IMR-90 (cell line): ENCODE measurements around the gene HIRA. TPM values are rescaled to one million over a fixed set of nuclear protein-coding genes. Genes with fewer than 3 reads are reported as not detected.
A peak's percentile ranks its signal among the peaks of the same experiment; 100 is the strongest.

Source experiments
- ATAC-seq: fragments of 200-7000 bp; cut with Tn5 transposase; 2 replicates; pipeline ENCODE4 v1.9.1; 2020; ENCODE audit warnings: low read depth, mild to moderate bottlenecking, moderate library complexity
- BruUV-seq: library from RNA; stranded (reverse); fragments of 400-500 nt; replicated peaks from 2 replicates; lab custom pipeline; 2021; lab: Mats Ljungman, UMichigan
- CTCF ChIA-PET: fragments of 300-600 bp; formaldehyde crosslinking; extraction: SDS; loops from one replicate; lab custom pipeline; 2021; ENCODE audit warnings: antibody characterized with exemption; lab: Yijun Ruan, JAX
- POLR2A ChIA-PET: fragments of 300-600 bp; sonication (Branson Sonifier 250); formaldehyde crosslinking; loops from one replicate; lab custom pipeline; 2022; ENCODE audit warnings: antibody characterized with exemption; ENCODE audit not compliant: unreplicated experiment; lab: Charles Lee
- DNase-seq: peaks from one replicate; pipeline ENCODE4 v3.0.0; 2013
- H2AFZ ChIP-seq: replicated peaks from 2 replicates; pipeline ENCODE3; 2013; ENCODE audit warnings: low read length, mild to moderate bottlenecking; ENCODE audit not compliant: poor library complexity
- H2AK5ac ChIP-seq: 2 replicates; pipeline ENCODE4 v1.6.1; 2013; ENCODE audit warnings: low read depth, low read length, inconsistent platforms
- H2AK9ac ChIP-seq: replicated peaks from 2 replicates; pipeline ENCODE3; 2013; ENCODE audit warnings: mild to moderate bottlenecking, low read depth, low read length, moderate library complexity; ENCODE audit not compliant: poor library complexity
- H2BK120ac ChIP-seq: 2 replicates; pipeline ENCODE4 v1.6.1; 2013; ENCODE audit warnings: low read depth, low read length, inconsistent platforms
- H2BK15ac ChIP-seq: 3 replicates; pipeline ENCODE4 v1.6.1; 2013; ENCODE audit warnings: low read depth, low read length, inconsistent platforms
- H2BK20ac ChIP-seq: 2 replicates; pipeline ENCODE4 v1.6.1; 2013; ENCODE audit warnings: low read depth, mild to moderate bottlenecking, inconsistent platforms, low read length, moderate library complexity
- H2BK5ac ChIP-seq: 2 replicates; pipeline ENCODE4 v1.6.1; 2013; ENCODE audit warnings: mild to moderate bottlenecking, low read depth, low read length, inconsistent platforms; ENCODE audit not compliant: poor library complexity, severe bottlenecking
- H3K14ac ChIP-seq: replicated peaks from 2 replicates; pipeline ENCODE4 v1.6.1; 2013; ENCODE audit warnings: low read depth, low read length, inconsistent platforms
- H3K18ac ChIP-seq: 2 replicates; pipeline ENCODE4 v1.6.1; 2013; ENCODE audit warnings: low read depth, low read length, control low read depth
- H3K23ac ChIP-seq: 2 replicates; pipeline ENCODE4 v1.6.1; 2013; ENCODE audit warnings: low read depth, low read length, inconsistent platforms
- H3K27ac ChIP-seq: 2 replicates; pipeline ENCODE4 v1.5.1; 2013; ENCODE audit warnings: mild to moderate bottlenecking, control low read depth, low read length; ENCODE audit not compliant: insufficient read depth
- H3K27me3 ChIP-seq: 2 replicates; pipeline ENCODE4 v1.6.1; 2013; ENCODE audit warnings: low read length; ENCODE audit not compliant: control insufficient read depth, insufficient read depth
- H3K36me3 ChIP-seq: 2 replicates; pipeline ENCODE4 v1.6.1; 2013; ENCODE audit warnings: low read length, mixed read lengths; ENCODE audit not compliant: control insufficient read depth, insufficient read depth
- H3K4ac ChIP-seq: 2 replicates; pipeline ENCODE4 v1.6.1; 2013; ENCODE audit warnings: low read depth, low read length, inconsistent platforms
- H3K4me1 ChIP-seq: 2 replicates; pipeline ENCODE4 v1.6.1; 2013; ENCODE audit warnings: low read length, mixed read lengths; ENCODE audit not compliant: control insufficient read depth, insufficient read depth
- H3K4me2 ChIP-seq: 2 replicates; pipeline ENCODE4 v1.6.1; 2013; ENCODE audit warnings: low read depth, mild to moderate bottlenecking, control low read depth, low read length, moderate library complexity
- H3K4me3 ChIP-seq: 2 replicates; pipeline ENCODE4 v1.5.1; 2013; ENCODE audit warnings: low read depth, mild to moderate bottlenecking, control low read depth, low read length, moderate library complexity; ENCODE audit not compliant: insufficient read depth
- H3K56ac ChIP-seq: 2 replicates; pipeline ENCODE4 v1.6.1; 2013; ENCODE audit warnings: low read length, inconsistent platforms; ENCODE audit not compliant: insufficient read depth; ENCODE audit errors: extremely low read depth
- H3K79me1 ChIP-seq, 2 experiments: 2 replicates each; pipeline ENCODE4 v1.6.1; 2013; ENCODE audit warnings: low read length in 2 of 2, inconsistent platforms in 1 of 2, low read depth in 1 of 2
- H3K9ac ChIP-seq: 2 replicates; pipeline ENCODE4 v1.6.1; 2013; ENCODE audit warnings: low read depth, low read length, control low read depth
- H3K9me1 ChIP-seq: 2 replicates; pipeline ENCODE4 v1.6.1; 2013; ENCODE audit warnings: low read length, inconsistent platforms; ENCODE audit not compliant: insufficient read depth
- H3K9me3 ChIP-seq: 2 replicates; pipeline ENCODE4 v1.6.1; 2013; ENCODE audit warnings: low read length; ENCODE audit not compliant: control insufficient read depth, insufficient read depth
- H4K20me1 ChIP-seq: 2 replicates; pipeline ENCODE4 v1.6.1; 2013; ENCODE audit warnings: low read length, inconsistent platforms; ENCODE audit not compliant: insufficient read depth
- H4K5ac ChIP-seq: 2 replicates; pipeline ENCODE4 v1.6.1; 2013; ENCODE audit warnings: mild to moderate bottlenecking, low read depth, low read length, control low read depth
- H4K8ac ChIP-seq, 2 experiments: 2 replicates each; pipeline ENCODE4 v1.6.1; 2013; ENCODE audit warnings: low read depth in 2 of 2, low read length in 2 of 2, control low read depth in 1 of 2, inconsistent platforms in 1 of 2
- H4K91ac ChIP-seq: 2 replicates; pipeline ENCODE4 v1.6.1; 2013; ENCODE audit warnings: low read depth, low read length, inconsistent platforms; ENCODE audit not compliant: insufficient read depth
- BHLHE40 ChIP-seq: fragments of 150-350 bp; IDR thresholded peaks from 2 replicates; pipeline ENCODE4 v1.6.1; 2016; ENCODE audit warnings: mild to moderate bottlenecking, low read depth, low read length
- FOS ChIP-seq: fragments of 150-350 bp; IDR thresholded peaks from 2 replicates; pipeline ENCODE4 v1.6.1; 2016; ENCODE audit warnings: low read depth, low read length
- RCOR1 ChIP-seq: IDR thresholded peaks from 2 replicates; pipeline ENCODE4 v1.6.1; 2012; ENCODE audit warnings: mild to moderate bottlenecking, low read length, improper control_type of control experiment; ENCODE audit not compliant: insufficient replicate concordance
- WGBS, 2 experiments: methylation state at CpG; one replicate each; pipeline versions ENCODE4 v1.1.5 to v1.1.7; 2013; ENCODE audit warnings: missing lambda C conversion rate in 2 of 2; ENCODE audit not compliant: insufficient read length in 1 of 2; ENCODE audit errors: extremely low coverage in 2 of 2; 5-methylcytosine and 5-hydroxymethylcytosine counted together
- dilution Hi-C: fragments of 300-500 bp; cut with HindIII; formaldehyde crosslinking; loops from one replicate; pipeline ENCODE4 v1.14.3; 2018; ENCODE audit warnings: low sequenced_read_pairs; ENCODE audit not compliant: unreplicated experiment
- in situ Hi-C: fragments of 300-500 bp; cut with MboI; formaldehyde crosslinking; loops from 3 replicates; pipeline ENCODE4 v1.14.3; 2019; ENCODE audit warnings: low sequenced_read_pairs, inconsistent platforms, mixed read lengths
- intact Hi-C: fragments of 100-400 bp; cut with micrococcal nuclease; formaldehyde crosslinking; loops from 2 replicates; pipeline ENCODE4 v1.10.0; 2022
- polyA plus RNA-seq, 3 experiments: library from polyadenylated mRNA; depleted of rRNA; stranded (reverse); fragments of >200 nt; gene quantifications; 2 replicates each; pipeline ENCODE4 v1.2.3, GENCODE V29; 2012; ENCODE audit warnings: low replicate concordance in 1 of 3
- total RNA-seq: library from RNA; depleted of rRNA; stranded (reverse); fragments of >200 nt; gene quantifications from 2 replicates; pipeline ENCODE4 v1.2.3, GENCODE V29; 2012

HIRA gene
- total and polyA plus RNA-seq, 2 of the 4 experiments (the other 2 are of a cell fraction): 14.5 to 24.2 TPM

GRCh38 chr22:19357270-19358105, 74.0 kb downstream of the HIRA start:
- peak overlapping the region; percentile 54 for H2AFZ ChIP-seq
- H3K36me3 ChIP-seq: peaks cover 69% of the 10 kb centered on the region
- peaks cover 21% of the 10 kb centered on the region; the same call in 1 of the 2 replicates for H3K9me1 ChIP-seq
- H3K4me1 ChIP-seq: peaks cover 10% of the 10 kb centered on the region
- peak overlapping the region; percentile 24; the same call in 1 of the 2 replicates for H3K27ac ChIP-seq
- H2AK5ac ChIP-seq: peak overlapping the region; percentile 38; the same call in 1 of the 2 replicates
- peak overlapping the region; percentile 62 for H2AK9ac ChIP-seq
- no peak overlapping the region for H3K4me3 ChIP-seq
- DNase-seq (peak; percentile 84), ATAC-seq (peak; percentile 96)
- H3K79me1 ChIP-seq: peaks cover 0 to 5% of the 10 kb centered on the region in 2 experiments; a peak in 1 of 4 replicates
- WGBS, 2 experiments: 42% methylated on average over 5 of the region's 14 CpGs; no CpG with 5 or more reads in 1 of the 2 experiments
- no TSS peak for BruUV-seq
- no peak overlapping the region for H3K9ac ChIP-seq
- no peak overlapping the region for H3K4ac ChIP-seq
- H3K18ac ChIP-seq: no peak overlapping the region
- no peak overlapping the region for H3K4me2 ChIP-seq
- intact Hi-C loops (loop anchor here (2.0 kb wide), 1 partner anchor 179 kb away; the partner anchor contains the start of gene SLC25A1), dilution Hi-C loops (no loop called here), in situ Hi-C loops (loop anchor here (10.0 to 25.0 kb wide), 2 partner anchors 173 to 395 kb away; no protein-coding TSS in a partner anchor)
- no peaks in the 10 kb centered on the region for H3K9me3 ChIP-seq
- H2BK5ac ChIP-seq: peak overlapping the region; percentile 31
- ChIA-PET POLR2A (interaction anchor here (0.5 to 0.7 kb wide), 2 partner anchors 11 to 182 kb away, joined by 5 read pairs; no protein-coding TSS in a partner anchor), CTCF (interaction anchor here (1.0 kb wide), 1 partner anchor 9 kb away, joined by 6 read pairs; no protein-coding TSS in a partner anchor)
- 0 out of 2 replicates have a peak overlapping the region, but pooled peaks have one; percentile 20 for H3K23ac ChIP-seq
- no peak overlapping the region for H4K8ac ChIP-seq
- H3K14ac ChIP-seq: peak overlapping the region; percentile 24; the same call in 1 of the 2 replicates
- no peak overlapping the region for H4K5ac ChIP-seq
- no peak overlapping the region for H2BK15ac ChIP-seq
- H3K27me3 ChIP-seq: no peaks in the 10 kb centered on the region
- H2BK120ac ChIP-seq: no peak overlapping the region
- no peak overlapping the region for H2BK20ac ChIP-seq
- peak; percentile 84 for TF ChIP-seq BHLHE40
- TF ChIP-seq FOS: 0 out of 2 replicates have a peak, but pooled peaks have one; percentile 12
- TF ChIP-seq RCOR1: no peak
- no peak overlapping the region for H3K56ac ChIP-seq
- peaks cover 8% of the 10 kb centered on the region for H4K20me1 ChIP-seq
- no peak overlapping the region for H4K91ac ChIP-seq
